K562 (cell line): ENCODE results near the gene MECP2. TPM values are rescaled to one million over a fixed set of nuclear protein-coding genes. Genes with fewer than 3 reads are reported as not detected.

Experiments used
- BCOR ChIP-seq: fragments of 450-650 bp; IDR thresholded peaks from 2 replicates; pipeline ENCODE4 v1.6.1; 2016
- CBFB ChIP-seq: sonication (generic); formaldehyde crosslinking; IDR thresholded peaks from 2 replicates; pipeline ENCODE4 v1.4.0; 2020; ENCODE audit warnings: mild to moderate bottlenecking, missing genetic modification reagents
- CBX8 ChIP-seq: fragments of 200-600 bp; sonication (generic); IDR thresholded peaks from 2 replicates; pipeline ENCODE4 v1.6.1; 2012; ENCODE audit warnings: borderline replicate concordance, mixed run types, low read depth, mild to moderate bottlenecking, moderate library complexity, mixed read lengths, low read length, control low read depth, inconsistent platforms; ENCODE audit not compliant: poor library complexity, severe bottlenecking; ENCODE audit errors: extremely low read depth
- CCNT2 ChIP-seq: IDR thresholded peaks from 2 replicates; pipeline ENCODE4 v1.6.1; 2011; ENCODE audit warnings: borderline replicate concordance, low read depth, mild to moderate bottlenecking, moderate library complexity, mixed read lengths, low read length; ENCODE audit not compliant: insufficient read length; ENCODE audit errors: extremely low read depth
- CREB1 ChIP-seq, 2 experiments: sonication (generic) in 1 of 2; formaldehyde crosslinking in 1 of 2; IDR thresholded peaks; 2 replicates each; pipeline versions ENCODE4 v1.6.1 to v1.8.0; 2012 to 2022; ENCODE audit warnings: inconsistent platforms in 1 of 2, mild to moderate bottlenecking in 1 of 2, missing genetic modification reagents in 1 of 2, moderate library complexity in 1 of 2
- JUND ChIP-seq, 2 experiments: IDR thresholded peaks; 2 replicates in 1 of 2; 3 replicates in 1 of 2; pipeline ENCODE4 v1.6.1; 2011; ENCODE audit warnings: borderline replicate concordance in 2 of 2, low read depth in 2 of 2, low read length in 2 of 2, improper control_type of control experiment in 1 of 2, missing biosample characterization in 1 of 2, missing genetic modification characterization in 1 of 2, missing genetic modification reagents in 1 of 2
- MED1 ChIP-seq: sonication (generic); formaldehyde crosslinking; IDR thresholded peaks from 2 replicates; pipeline ENCODE4 v1.8.1; 2023; ENCODE audit warnings: missing genetic modification reagents, borderline replicate concordance
- NFIX ChIP-seq: fragments of 250-450 bp; sonication (Bioruptor Pico); IDR thresholded peaks from 2 replicates; pipeline ENCODE4 v1.4.0; 2020; ENCODE audit warnings: low read depth, mild to moderate bottlenecking, moderate library complexity
- PHF8 ChIP-seq: fragments of 200-600 bp; sonication (generic); IDR thresholded peaks from 2 replicates; pipeline ENCODE4 v1.6.1; 2012; ENCODE audit warnings: mixed run types, mild to moderate bottlenecking, inconsistent platforms, low read length, moderate library complexity, borderline replicate concordance
- POLR2AphosphoS2 ChIP-seq: IDR thresholded peaks from 2 replicates; pipeline ENCODE4 v1.6.1; 2012; ENCODE audit warnings: low read length, improper control_type of control experiment
- RB1 ChIP-seq: fragments of 450-650 bp; IDR thresholded peaks from 2 replicates; pipeline ENCODE4 v1.6.1; 2017; ENCODE audit warnings: low read depth, mild to moderate bottlenecking
- RBFOX2 ChIP-seq: fragments of 200-400 bp; formaldehyde crosslinking; IDR thresholded peaks from 2 replicates; pipeline ENCODE4 v1.6.1; 2017; ENCODE audit warnings: low read depth, mild to moderate bottlenecking, low read length, moderate library complexity
- RBM15 ChIP-seq: fragments of 200-400 bp; formaldehyde crosslinking; IDR thresholded peaks from 2 replicates; pipeline ENCODE4 v1.6.1; 2018; ENCODE audit warnings: mild to moderate bottlenecking, low read length, moderate library complexity; ENCODE audit not compliant: insufficient read depth
- SAFB2 ChIP-seq: fragments of 200-400 bp; formaldehyde crosslinking; IDR thresholded peaks from 2 replicates; pipeline ENCODE4 v1.6.1; 2018; ENCODE audit warnings: borderline replicate concordance, low read length, low read depth, moderate library complexity; ENCODE audit not compliant: severe bottlenecking
- ZBTB7A ChIP-seq: IDR thresholded peaks from 2 replicates; pipeline ENCODE4 v1.6.1; 2011; ENCODE audit warnings: low read depth, mild to moderate bottlenecking, low read length, moderate library complexity, borderline replicate concordance; ENCODE audit not compliant: control insufficient read depth
- ZFX ChIP-seq: sonication (generic); formaldehyde crosslinking; IDR thresholded peaks from 2 replicates; pipeline ENCODE4 v1.8.0; 2022; ENCODE audit warnings: mild to moderate bottlenecking, missing genetic modification reagents, moderate library complexity
- ZNF263 ChIP-seq: sonication (generic); formaldehyde crosslinking; IDR thresholded peaks from 2 replicates; pipeline ENCODE4 v1.8.0; 2022; ENCODE audit warnings: mild to moderate bottlenecking, missing genetic modification reagents, borderline replicate concordance
- polyA plus RNA-seq, 8 experiments: library from polyadenylated mRNA; depleted of rRNA in 4 of 8; stranded (reverse) in 5 of 8; unstranded in 3 of 8; fragments of >200 nt; fragmentation: Nextera tagmentation in 2 of 8; fragmentation: Illumina TruSeq in 1 of 8; extraction: Ambion mirVana in 2 of 8; extraction: Trizol in 1 of 8; gene quantifications; 2 replicates each; pipeline versions ENCODE4 v1.2.1 to v1.2.3, GENCODE V29; 2011 to 2014; ENCODE audit warnings: inconsistent platforms in 1 of 8, missing spikeins in 1 of 8
- total RNA-seq, 7 experiments: library from RNA; depleted of rRNA in 6 of 7; stranded (reverse); fragments of >200 nt in 6 of 7; fragmentation: Illumina TruSeq in 2 of 7; extraction: Trizol in 2 of 7; gene quantifications; 2 replicates each; pipeline versions ENCODE4 v1.2.1 to v1.2.3, GENCODE V29; 2011 to 2021; ENCODE audit warnings: low replicate concordance in 1 of 7
- TF ChIP-seq, protein P1 (sequence below): fragments of 200-800 bp; sonication (Bioruptor generic); IDR thresholded peaks from 2 replicates; pipeline ENCODE4 v1.6.1; 2017; ENCODE audit warnings: missing genetic modification characterization, missing compliant biosample characterization
- TF ChIP-seq, protein P2 (sequence below), 3 experiments: fragments of 200-800 bp in 1 of 3; sonication (Bioruptor generic) in 1 of 3; sonication (generic) in 1 of 3; formaldehyde crosslinking in 1 of 3; IDR thresholded peaks; 2 replicates each; pipeline versions ENCODE4 v1.6.1 to v1.8.0; 2016 to 2022; ENCODE audit warnings: mild to moderate bottlenecking in 2 of 3, missing compliant biosample characterization in 2 of 3, missing genetic modification characterization in 2 of 3, missing genetic modification reagents in 1 of 3
- TF ChIP-seq, protein P3 (sequence below), 2 experiments: fragments of 450-650 bp; IDR thresholded peaks; 2 replicates each; pipeline ENCODE4 v1.6.1; 2016

The MECP2 gene
- total and polyA plus RNA-seq, 9 of the 15 experiments (the other 6 are each of a cell fraction or from before 2014, with no cell fraction given), result 2.1 to 50.9 (median 30.5) TPM

DNA sequence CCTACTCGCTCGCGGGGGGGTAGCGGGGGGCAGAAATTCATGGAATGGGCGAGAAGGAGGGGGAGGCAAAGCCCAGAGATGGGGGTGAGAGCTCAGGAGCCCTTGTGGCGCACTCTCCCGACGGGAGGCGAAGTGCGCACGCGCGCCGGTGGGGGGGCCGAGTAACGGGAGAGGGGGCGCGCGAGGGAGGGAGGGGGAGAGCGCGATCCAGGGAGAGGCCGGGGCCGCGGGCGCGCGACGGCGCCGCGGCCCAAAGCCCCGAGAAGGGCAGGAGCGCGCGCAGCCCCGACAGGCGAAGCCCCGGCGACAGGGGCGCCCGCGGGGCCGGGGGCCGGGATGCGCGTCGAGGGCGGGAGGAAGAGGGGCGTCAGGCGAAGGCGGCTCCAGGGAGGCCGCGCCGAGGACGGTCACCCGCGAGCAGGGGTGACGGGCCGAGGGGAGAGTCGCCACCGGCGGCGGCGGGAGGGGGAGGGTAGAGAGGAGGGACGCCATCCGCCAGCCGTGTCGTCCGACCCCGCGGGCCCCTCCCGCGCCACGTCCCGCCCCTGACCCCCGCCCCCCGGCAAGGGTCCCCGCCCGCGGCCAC lies 421 bp downstream of the MECP2 start (continued):
- TF ChIP-seq, protein P1, sequence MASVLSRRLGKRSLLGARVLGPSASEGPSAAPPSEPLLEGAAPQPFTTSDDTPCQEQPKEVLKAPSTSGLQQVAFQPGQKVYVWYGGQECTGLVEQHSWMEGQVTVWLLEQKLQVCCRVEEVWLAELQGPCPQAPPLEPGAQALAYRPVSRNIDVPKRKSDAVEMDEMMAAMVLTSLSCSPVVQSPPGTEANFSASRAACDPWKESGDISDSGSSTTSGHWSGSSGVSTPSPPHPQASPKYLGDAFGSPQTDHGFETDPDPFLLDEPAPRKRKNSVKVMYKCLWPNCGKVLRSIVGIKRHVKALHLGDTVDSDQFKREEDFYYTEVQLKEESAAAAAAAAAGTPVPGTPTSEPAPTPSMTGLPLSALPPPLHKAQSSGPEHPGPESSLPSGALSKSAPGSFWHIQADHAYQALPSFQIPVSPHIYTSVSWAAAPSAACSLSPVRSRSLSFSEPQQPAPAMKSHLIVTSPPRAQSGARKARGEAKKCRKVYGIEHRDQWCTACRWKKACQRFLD (CRISPR knock-in tag), result no peak
- no peak for TF ChIP-seq POLR2AphosphoS2
- TF ChIP-seq, protein P2, sequence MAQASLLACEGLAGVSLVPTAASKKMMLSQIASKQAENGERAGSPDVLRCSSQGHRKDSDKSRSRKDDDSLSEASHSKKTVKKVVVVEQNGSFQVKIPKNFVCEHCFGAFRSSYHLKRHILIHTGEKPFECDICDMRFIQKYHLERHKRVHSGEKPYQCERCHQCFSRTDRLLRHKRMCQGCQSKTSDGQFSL (CRISPR knock-in tag; IDR thresholded peaks at IDR 0.05), result peak; percentile 86
- TF ChIP-seq, protein P2 (tag; IDR thresholded peaks at IDR 0.05), result peak in 1 of 2 experiments; percentile 90; a peak in 2 of 4 replicates
- TF ChIP-seq CCNT2, result peak; percentile 42
- peak; percentile 35; the same call in 1 of the 2 replicates for TF ChIP-seq ZFX (CRISPR knock-in tag)
- no peak for TF ChIP-seq ZNF263
- peak; percentile 20; the same call in 1 of the 2 replicates for TF ChIP-seq RB1
- no peak for TF ChIP-seq BCOR
- TF ChIP-seq, protein P3, sequence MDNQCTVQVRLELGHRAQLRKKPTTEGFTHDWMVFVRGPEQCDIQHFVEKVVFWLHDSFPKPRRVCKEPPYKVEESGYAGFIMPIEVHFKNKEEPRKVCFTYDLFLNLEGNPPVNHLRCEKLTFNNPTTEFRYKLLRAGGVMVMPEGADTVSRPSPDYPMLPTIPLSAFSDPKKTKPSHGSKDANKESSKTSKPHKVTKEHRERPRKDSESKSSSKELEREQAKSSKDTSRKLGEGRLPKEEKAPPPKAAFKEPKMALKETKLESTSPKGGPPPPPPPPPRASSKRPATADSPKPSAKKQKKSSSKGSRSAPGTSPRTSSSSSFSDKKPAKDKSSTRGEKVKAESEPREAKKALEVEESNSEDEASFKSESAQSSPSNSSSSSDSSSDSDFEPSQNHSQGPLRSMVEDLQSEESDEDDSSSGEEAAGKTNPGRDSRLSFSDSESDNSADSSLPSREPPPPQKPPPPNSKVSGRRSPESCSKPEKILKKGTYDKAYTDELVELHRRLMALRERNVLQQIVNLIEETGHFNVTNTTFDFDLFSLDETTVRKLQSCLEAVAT (IDR thresholded peaks at IDR 0.05), result 0 out of 4 replicates have a peak, but pooled peaks of 1 of the 2 experiments have one; percentile 1
- no peak for TF ChIP-seq SAFB2
- no peak for TF ChIP-seq NFIX (CRISPR knock-in tag)
- TF ChIP-seq RBM15, result no peak
- TF ChIP-seq RBFOX2, result peak; percentile 75
- no peak for TF ChIP-seq MED1 (CRISPR knock-in tag)
- TF ChIP-seq PHF8, result peak; percentile 46; the same call in 1 of the 2 replicates
- no peak for TF ChIP-seq CBFB (CRISPR knock-in tag)
- peak; percentile 56 for TF ChIP-seq ZBTB7A
- TF ChIP-seq JUND (IDR thresholded peaks at IDR 0.05; ENCODE audit: borderline replicate concordance, low read depth, low read length), result 0 out of 2 replicates have a peak, but pooled peaks have one; percentile 19
- TF ChIP-seq JUND (tag; IDR thresholded peaks at IDR 0.05; ENCODE audit: borderline replicate concordance, low read depth, low read length), result no peak
- no peak for TF ChIP-seq CREB1 (IDR thresholded peaks at IDR 0.05)
- TF ChIP-seq CREB1 (CRISPR knock-in tag; IDR thresholded peaks at IDR 0.05), result no peak
- TF ChIP-seq CBX8, result no peak
